ENCODE results near the gene GALNT17.

Gene GALNT17

DNA sequence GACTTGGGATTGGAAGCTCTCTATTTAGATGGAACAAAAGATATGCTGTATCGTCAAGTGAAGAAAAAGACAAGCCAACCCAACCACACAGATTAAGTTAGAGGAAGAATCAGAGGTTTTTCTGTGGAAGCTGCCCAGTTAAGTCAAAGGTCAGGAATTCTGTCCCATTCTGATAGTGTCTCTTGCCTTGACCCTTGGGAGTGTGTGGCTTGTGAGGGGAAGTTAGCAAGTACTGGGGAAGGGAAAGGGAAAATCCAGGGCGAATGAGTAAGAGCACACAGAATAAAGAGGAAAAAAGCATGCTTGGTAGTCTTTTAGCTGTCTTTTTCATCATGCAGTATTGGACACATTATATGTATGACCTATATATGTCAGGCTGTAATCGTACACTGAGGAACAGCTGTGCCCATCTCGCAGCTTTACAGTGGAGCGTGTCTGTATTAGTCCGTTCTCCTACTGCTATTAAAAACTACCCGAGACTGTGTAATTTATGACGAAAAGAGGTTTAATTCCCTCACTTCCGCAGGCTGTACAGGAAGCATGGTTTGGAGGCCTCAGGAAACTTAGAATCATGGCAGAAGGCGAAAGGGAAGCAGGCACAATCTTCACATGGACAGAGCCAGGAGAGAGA, 197.2 kb downstream of the GALNT17 start:
- no peak for TF ChIP-seq TAF1 (IDR thresholded peaks at IDR 0.05; ENCODE audit: low read depth, low read length)
- no peak for TF ChIP-seq POLR2AphosphoS5 (IDR thresholded peaks at IDR 0.05; ENCODE audit: low read depth, low read length)
- TF ChIP-seq POLR2A (IDR thresholded peaks at IDR 0.05; ENCODE audit: low read depth, low read length): no peak
- TF ChIP-seq POU2F2 (IDR thresholded peaks at IDR 0.05; ENCODE audit: low read depth, low read length): no peak
- TF ChIP-seq PAX5 (IDR thresholded peaks at IDR 0.05; ENCODE audit: insufficient read depth, low read length, severe bottlenecking): no peak
- TF ChIP-seq SPI1 (IDR thresholded peaks at IDR 0.05; ENCODE audit: low read depth, low read length): no peak
- FAIRE-seq (no peak), DNase-seq (ENCODE audit: insufficient read length, low spot score) (no peak)

DNA sequence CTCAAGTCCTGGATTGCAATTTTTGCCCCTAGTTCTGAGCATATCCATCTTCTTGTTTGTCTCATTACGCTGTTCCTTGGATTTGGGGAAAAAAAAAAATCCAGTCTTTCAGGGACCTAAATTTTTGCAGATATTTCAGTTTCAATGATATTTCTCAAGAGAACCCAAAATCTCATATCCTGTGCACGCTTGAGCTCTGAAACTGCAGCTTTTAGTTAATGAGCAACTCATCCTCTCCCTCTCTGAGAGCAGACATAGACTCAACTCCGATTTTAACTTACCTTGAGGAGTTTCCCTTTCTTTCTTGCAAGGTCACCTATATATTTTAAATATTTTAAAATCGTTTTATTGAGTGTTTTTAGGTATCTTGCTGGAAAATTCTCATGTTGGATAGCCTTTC, 200.3 kb downstream of the GALNT17 start:
- DNase-seq (ENCODE audit: insufficient read length, low spot score): no peak
- TF ChIP-seq TAF1 (IDR thresholded peaks at IDR 0.05; ENCODE audit: low read depth, low read length) (no peak), PAX5 (IDR thresholded peaks at IDR 0.05; ENCODE audit: insufficient read depth, low read length, severe bottlenecking) (no peak), POLR2AphosphoS5 (IDR thresholded peaks at IDR 0.05; ENCODE audit: low read depth, low read length) (no peak), POU2F2 (IDR thresholded peaks at IDR 0.05; ENCODE audit: low read depth, low read length) (no peak), POLR2A (IDR thresholded peaks at IDR 0.05; ENCODE audit: low read depth, low read length) (no peak), SPI1 (IDR thresholded peaks at IDR 0.05; ENCODE audit: low read depth, low read length) (no peak)
- no peak for FAIRE-seq

DNA sequence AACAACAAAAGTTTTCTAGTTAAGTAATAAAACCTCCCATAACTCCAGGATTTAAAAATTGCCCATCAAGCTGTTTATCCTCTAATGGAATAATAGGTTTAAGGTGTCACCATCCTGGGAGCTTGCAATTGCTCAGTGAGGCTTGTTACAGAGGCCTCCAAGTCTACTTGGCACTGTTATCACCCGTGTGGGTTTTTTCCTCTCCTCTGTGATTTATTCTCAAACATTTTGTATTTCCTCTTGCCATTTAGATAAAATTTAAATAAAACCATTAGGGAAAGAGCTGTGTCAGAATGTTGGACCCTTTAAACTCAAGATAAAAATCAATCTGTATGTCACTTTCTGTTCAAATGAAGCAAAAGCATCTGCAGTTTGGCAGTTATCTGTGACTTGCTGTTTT, 202.6 kb downstream of the GALNT17 start:
- TF ChIP-seq PAX5 (IDR thresholded peaks at IDR 0.05; ENCODE audit: insufficient read depth, low read length, severe bottlenecking): no peak
- FAIRE-seq: no peak

DNA sequence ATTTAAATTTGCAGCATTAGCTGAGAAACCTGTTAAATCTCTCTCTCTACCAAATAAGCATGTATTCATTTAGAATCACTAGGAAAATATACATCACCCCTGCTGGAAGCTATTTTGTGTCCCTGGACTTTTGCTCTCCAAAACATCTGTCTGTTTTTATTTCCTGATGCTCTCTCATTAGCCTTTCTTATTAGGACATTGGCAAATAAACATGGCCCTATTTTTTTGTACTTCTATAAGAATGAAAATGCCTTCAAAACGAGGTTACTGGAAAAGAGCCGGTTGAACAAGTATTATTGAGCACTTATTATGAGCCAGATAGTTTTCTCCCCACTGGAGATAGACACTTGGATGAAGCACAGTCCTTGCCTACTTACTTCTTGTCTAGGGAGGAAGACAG, 206.9 kb downstream of the GALNT17 start:
- FAIRE-seq: no peak
- no peak for DNase-seq (ENCODE audit: insufficient read length, low spot score)
- TF ChIP-seq POLR2A (IDR thresholded peaks at IDR 0.05; ENCODE audit: low read depth, low read length) (no peak), POU2F2 (IDR thresholded peaks at IDR 0.05; ENCODE audit: low read depth, low read length) (no peak), POLR2AphosphoS5 (IDR thresholded peaks at IDR 0.05; ENCODE audit: low read depth, low read length) (no peak), SPI1 (IDR thresholded peaks at IDR 0.05; ENCODE audit: low read depth, low read length) (no peak), TAF1 (IDR thresholded peaks at IDR 0.05; ENCODE audit: low read depth, low read length) (no peak), PAX5 (IDR thresholded peaks at IDR 0.05; ENCODE audit: insufficient read depth, low read length, severe bottlenecking) (no peak)

More for the DNA sequence above, 202.6 kb downstream of the GALNT17 start:
- no peak for DNase-seq (ENCODE audit: insufficient read length, low spot score)

DNA sequence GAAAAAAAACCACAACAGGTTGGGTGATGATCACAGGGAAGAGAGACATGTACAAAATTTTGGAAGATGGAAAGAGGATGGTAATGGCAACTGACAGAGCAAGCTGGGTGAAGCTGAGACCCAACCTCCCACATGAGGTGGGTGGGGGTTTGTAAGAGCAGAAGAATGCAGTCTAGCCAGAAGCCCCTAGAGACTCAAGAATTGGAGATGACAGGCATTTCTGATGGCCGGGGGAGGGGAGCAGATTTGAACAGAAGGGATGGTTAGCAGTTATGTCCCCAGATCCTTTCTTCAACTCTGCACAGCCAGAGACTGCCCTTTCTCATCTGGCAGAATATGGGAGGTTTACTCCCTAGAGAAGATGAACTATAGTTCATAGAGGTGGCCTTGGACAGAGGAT, 208.0 kb downstream of the GALNT17 start:
- no peak for TF ChIP-seq POU2F2 (IDR thresholded peaks at IDR 0.05; ENCODE audit: low read depth, low read length)
- DNase-seq (ENCODE audit: insufficient read length, low spot score) (no peak), FAIRE-seq (no peak)

DNA sequence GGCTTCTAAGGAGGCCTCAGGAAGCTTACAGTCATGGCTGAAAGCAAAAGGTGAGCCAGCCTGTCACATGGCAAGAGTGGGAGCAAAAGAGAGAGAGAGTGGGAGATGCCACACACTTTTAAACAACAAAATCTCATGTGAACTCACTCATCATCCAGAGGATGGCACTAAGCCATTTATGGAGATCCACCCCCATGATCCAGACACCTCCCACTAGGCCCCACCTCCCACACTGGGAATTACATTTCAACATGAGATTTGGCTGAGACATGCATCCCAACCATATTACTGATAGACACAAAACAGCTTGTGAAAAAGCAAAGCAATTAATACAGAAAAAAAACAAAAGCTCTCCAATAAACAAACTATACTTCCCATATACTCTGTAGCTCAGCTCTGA, 210.3 kb downstream of the GALNT17 start:
- FAIRE-seq (no peak), DNase-seq (ENCODE audit: insufficient read length, low spot score) (no peak)
- TF ChIP-seq PAX5 (IDR thresholded peaks at IDR 0.05; ENCODE audit: insufficient read depth, low read length, severe bottlenecking): no peak
- TF ChIP-seq POU2F2 (IDR thresholded peaks at IDR 0.05; ENCODE audit: low read depth, low read length): no peak
- no peak for TF ChIP-seq SPI1 (IDR thresholded peaks at IDR 0.05; ENCODE audit: low read depth, low read length)
- no peak for TF ChIP-seq POLR2A (IDR thresholded peaks at IDR 0.05; ENCODE audit: low read depth, low read length)

DNA sequence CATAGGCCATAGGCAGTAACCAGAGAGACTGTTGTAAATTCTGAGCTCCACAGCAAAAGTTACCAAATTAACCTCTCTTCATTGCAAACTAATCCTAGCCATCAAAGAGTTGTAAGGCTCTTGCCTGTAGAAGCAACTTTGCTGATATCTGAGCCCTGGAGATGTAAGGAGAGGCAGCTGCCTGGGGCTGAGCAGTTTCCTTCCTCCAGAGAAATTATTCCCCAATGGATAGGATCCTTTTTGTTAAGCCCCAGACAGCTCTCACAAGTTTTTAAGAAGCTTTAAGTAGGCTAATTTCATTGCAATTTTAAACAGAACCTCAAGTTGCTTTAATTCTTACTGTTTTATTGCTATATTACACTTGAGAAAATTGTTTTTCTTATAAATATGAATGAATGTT, 211.1 kb downstream of the GALNT17 start:
- FAIRE-seq: no peak
- no peak for TF ChIP-seq POLR2A (IDR thresholded peaks at IDR 0.05; ENCODE audit: low read depth, low read length)
- TF ChIP-seq SPI1 (IDR thresholded peaks at IDR 0.05; ENCODE audit: low read depth, low read length): no peak
- TF ChIP-seq PAX5 (IDR thresholded peaks at IDR 0.05; ENCODE audit: insufficient read depth, low read length, severe bottlenecking): no peak
- no peak for TF ChIP-seq TAF1 (IDR thresholded peaks at IDR 0.05; ENCODE audit: low read depth, low read length)
- no peak for TF ChIP-seq POU2F2 (IDR thresholded peaks at IDR 0.05; ENCODE audit: low read depth, low read length)
- TF ChIP-seq POLR2AphosphoS5 (IDR thresholded peaks at IDR 0.05; ENCODE audit: low read depth, low read length): no peak

DNA sequence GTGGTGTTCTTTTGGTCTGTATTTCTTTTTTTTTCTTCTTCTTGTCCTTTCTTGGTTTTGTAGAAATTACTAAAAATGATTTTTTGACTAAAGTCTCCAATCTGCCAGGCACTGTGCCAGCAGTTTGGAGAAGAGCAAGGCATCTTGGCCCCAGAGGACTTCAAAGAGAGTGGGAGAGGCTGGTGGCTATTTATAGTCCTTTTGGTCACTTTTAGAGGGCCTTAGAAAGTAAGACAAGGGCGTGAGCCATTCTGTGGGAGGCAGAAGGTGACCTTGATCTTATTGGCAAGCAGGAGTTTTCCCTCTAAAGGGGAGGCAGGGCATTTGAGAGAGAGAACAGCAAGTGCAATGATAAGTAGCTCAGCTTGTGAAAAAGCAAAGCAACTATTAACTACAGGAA, 211.9 kb downstream of the GALNT17 start:
- FAIRE-seq: no peak
- no peak for DNase-seq (ENCODE audit: insufficient read length, low spot score)
- TF ChIP-seq TAF1 (IDR thresholded peaks at IDR 0.05; ENCODE audit: low read depth, low read length) (no peak), POLR2AphosphoS5 (IDR thresholded peaks at IDR 0.05; ENCODE audit: low read depth, low read length) (no peak), POU2F2 (IDR thresholded peaks at IDR 0.05; ENCODE audit: low read depth, low read length) (no peak), SPI1 (IDR thresholded peaks at IDR 0.05; ENCODE audit: low read depth, low read length) (no peak), PAX5 (IDR thresholded peaks at IDR 0.05; ENCODE audit: insufficient read depth, low read length, severe bottlenecking) (no peak), POLR2A (IDR thresholded peaks at IDR 0.05; ENCODE audit: low read depth, low read length) (no peak)

More for the DNA sequence above, 211.1 kb downstream of the GALNT17 start:
- DNase-seq (ENCODE audit: insufficient read length, low spot score): no peak

DNA sequence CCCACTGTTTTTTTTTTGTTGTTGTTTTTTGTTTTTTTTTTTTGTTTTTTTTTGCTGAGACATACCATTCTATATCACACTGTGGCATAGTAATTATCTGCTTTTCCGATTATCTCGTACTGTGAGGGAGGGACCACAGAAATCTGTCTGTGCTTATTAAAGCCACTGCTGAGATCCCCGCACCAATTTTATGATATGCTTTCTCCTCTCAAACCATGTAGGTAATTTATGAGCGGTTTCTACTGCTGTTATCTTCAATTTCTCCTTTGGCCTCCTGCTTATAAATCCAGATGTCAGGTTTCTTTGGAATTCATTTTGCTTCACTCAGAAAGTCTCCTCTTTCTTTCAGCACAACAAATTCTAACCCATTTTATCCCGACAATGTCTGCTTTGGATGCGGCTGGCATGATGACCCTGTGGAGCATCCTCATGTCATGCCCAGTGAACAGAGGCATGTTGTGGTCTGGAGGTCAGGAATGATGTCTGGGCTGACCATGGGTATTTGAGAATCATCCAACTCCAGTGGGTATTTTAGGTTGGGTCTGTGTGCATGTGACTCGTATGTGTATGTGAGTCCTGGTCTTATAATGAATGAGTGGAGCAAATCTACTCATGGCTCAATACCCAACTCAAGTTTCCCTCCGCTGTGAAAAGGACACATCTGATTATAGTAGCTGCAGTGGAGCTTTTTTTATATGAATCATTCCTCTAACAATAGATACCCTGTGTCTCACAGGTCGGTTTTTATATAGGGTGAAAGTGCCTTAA, 213.4 kb downstream of the GALNT17 start:
- no peak for FAIRE-seq
- no peak for DNase-seq (ENCODE audit: insufficient read length, low spot score)
- TF ChIP-seq POLR2A (IDR thresholded peaks at IDR 0.05; ENCODE audit: low read depth, low read length) (no peak), POU2F2 (IDR thresholded peaks at IDR 0.05; ENCODE audit: low read depth, low read length) (no peak), PAX5 (IDR thresholded peaks at IDR 0.05; ENCODE audit: insufficient read depth, low read length, severe bottlenecking) (no peak)
